Measurements from ENCODE around the gene HPCA.

HPCA gene

GRCh38 chr1:32887623-32888022 lies 1.3 kb downstream of the HPCA start:
- TF ChIP-seq CTCF (IDR thresholded peaks at IDR 0.05): no peak
- H2AFZ ChIP-seq: no peak overlapping the region
- H3K9me3 ChIP-seq (ENCODE audit: control insufficient read depth, low read length): no peaks in the 10 kb centered on the region
- no peaks in the 10 kb centered on the region for H3K79me2 ChIP-seq
- no peaks in the 10 kb centered on the region for H3K27me3 ChIP-seq (ENCODE audit: control insufficient read depth, insufficient read depth, low read length)
- no peak overlapping the region for H3K27ac ChIP-seq
- no peak overlapping the region for H3K4me3 ChIP-seq (ENCODE audit: low read depth, low read length)
- H3K4me1 ChIP-seq: no peaks in the 10 kb centered on the region
- no peak overlapping the region for H3K9ac ChIP-seq
- H3K4me2 ChIP-seq (ENCODE audit: low read length): no peak overlapping the region
- no peaks in the 10 kb centered on the region for H3K36me3 ChIP-seq (ENCODE audit: control insufficient read depth, insufficient read depth, low read length)

- H3K4me3 ChIP-seq (ENCODE audit: low read depth, low read length): no peak overlapping the region
- H2AFZ ChIP-seq: no peak overlapping the region
- H3K27ac ChIP-seq: no peak overlapping the region
- H3K36me3 ChIP-seq (ENCODE audit: control insufficient read depth, insufficient read depth, low read length): no peaks in the 10 kb centered on the region
- no peaks in the 10 kb centered on the region for H3K27me3 ChIP-seq (ENCODE audit: control insufficient read depth, insufficient read depth, low read length)
- H3K79me2 ChIP-seq: no peaks in the 10 kb centered on the region
- no peaks in the 10 kb centered on the region for H3K9me3 ChIP-seq (ENCODE audit: control insufficient read depth, low read length)
- H3K9ac ChIP-seq: no peak overlapping the region
- H3K4me1 ChIP-seq: no peaks in the 10 kb centered on the region
- no peak for TF ChIP-seq CTCF (IDR thresholded peaks at IDR 0.05)
- no peak overlapping the region for H3K4me2 ChIP-seq (ENCODE audit: low read length)
Measured at GRCh38 chr1:32888134-32888533, 1.8 kb downstream of the HPCA start.

GRCh38 chr1:32888677-32889420 lies 2.6 kb downstream of the HPCA start:
- H3K4me3 ChIP-seq (ENCODE audit: low read depth, low read length): no peak overlapping the region
- no peaks in the 10 kb centered on the region for H3K79me2 ChIP-seq
- no peak overlapping the region for H2AFZ ChIP-seq
- H3K9me3 ChIP-seq (ENCODE audit: control insufficient read depth, low read length): no peaks in the 10 kb centered on the region
- H3K27ac ChIP-seq: no peak overlapping the region
- no peak for TF ChIP-seq CTCF (IDR thresholded peaks at IDR 0.05)
- H3K27me3 ChIP-seq (ENCODE audit: control insufficient read depth, insufficient read depth, low read length): no peaks in the 10 kb centered on the region
- no peaks in the 10 kb centered on the region for H3K36me3 ChIP-seq (ENCODE audit: control insufficient read depth, insufficient read depth, low read length)
- H3K4me2 ChIP-seq (ENCODE audit: low read length): no peak overlapping the region
- no peaks in the 10 kb centered on the region for H3K4me1 ChIP-seq
- no peak overlapping the region for H3K9ac ChIP-seq

- Histone ChIP-seq H2AFZ (no peak overlapping the region), H3K9ac (no peak overlapping the region), H3K27ac (no peak overlapping the region), H3K27me3 (ENCODE audit: control insufficient read depth, insufficient read depth, low read length) (no peaks in the 10 kb centered on the region), H3K4me1 (no peaks in the 10 kb centered on the region), H3K36me3 (ENCODE audit: control insufficient read depth, insufficient read depth, low read length) (no peaks in the 10 kb centered on the region), H3K4me3 (ENCODE audit: low read depth, low read length) (no peak overlapping the region), H3K79me2 (no peaks in the 10 kb centered on the region), H3K9me3 (ENCODE audit: control insufficient read depth, low read length) (no peaks in the 10 kb centered on the region), H3K4me2 (ENCODE audit: low read length) (no peak overlapping the region)
- TF ChIP-seq CTCF (IDR thresholded peaks at IDR 0.05): no peak
Measured at GRCh38 chr1:32889731-32890278, 3.5 kb downstream of the HPCA start.
